OCI-LY1 (cell line): ENCODE results near the gene ESAM.

ENCODE experiments used
- H2AFZ ChIP-seq: fragments of 200-600 bp; sonication (generic), shearing (Covaris generic); 2 replicates; pipeline ENCODE4 v1.6.0; 2014; ENCODE audit warnings: antibody characterized with exemption, mild to moderate bottlenecking, low read length
- H3F3A ChIP-seq: fragments of 200-600 bp; sonication (generic), shearing (Covaris generic); 2 replicates; pipeline ENCODE4 v1.6.0; 2014; ENCODE audit warnings: mild to moderate bottlenecking, antibody characterized with exemption, low read length, moderate library complexity; ENCODE audit not compliant: insufficient read depth
- H3K27ac ChIP-seq: fragments of 200-600 bp; sonication (generic); 2 replicates; pipeline ENCODE4 v1.5.1; 2014; ENCODE audit warnings: low read length, mixed run types, mild to moderate bottlenecking, low read depth; ENCODE audit not compliant: poor library complexity, severe bottlenecking
- H3K27me3 ChIP-seq: fragments of 200-600 bp; sonication (generic); 2 replicates; pipeline ENCODE4 v1.6.0; 2014; ENCODE audit warnings: antibody characterized with exemption, mild to moderate bottlenecking, low read length, moderate library complexity; ENCODE audit not compliant: insufficient read depth
- H3K36me3 ChIP-seq: fragments of 200-600 bp; sonication (generic); 2 replicates; pipeline ENCODE4 v1.6.1; 2014; ENCODE audit warnings: mild to moderate bottlenecking, antibody characterized with exemption, low read length, moderate library complexity, mixed read lengths; ENCODE audit not compliant: insufficient read depth
- H3K4me1 ChIP-seq: fragments of 200-600 bp; sonication (generic); 2 replicates; pipeline ENCODE4 v1.5.1; 2014; ENCODE audit warnings: mild to moderate bottlenecking, low read length, moderate library complexity; ENCODE audit not compliant: insufficient read depth, severe bottlenecking
- H3K4me2 ChIP-seq: fragments of 200-600 bp; sonication (generic), shearing (Covaris generic); 2 replicates; pipeline ENCODE4 v1.6.1; 2014; ENCODE audit warnings: low read length
- H3K4me3 ChIP-seq: fragments of 200-600 bp; sonication (generic); 2 replicates; pipeline ENCODE4 v1.5.1; 2014; ENCODE audit warnings: low read length, low read depth, mild to moderate bottlenecking, mixed read lengths; ENCODE audit not compliant: poor library complexity, severe bottlenecking
- H3K79me2 ChIP-seq: fragments of 200-600 bp; shearing (Covaris generic); 2 replicates; pipeline ENCODE4 v1.6.1; 2016; ENCODE audit warnings: mixed run types, low read length, mixed read lengths; ENCODE audit not compliant: insufficient read depth
- H3K9ac ChIP-seq: fragments of 200-600 bp; sonication (generic), shearing (Covaris generic); 2 replicates; pipeline ENCODE4 v1.6.1; 2014; ENCODE audit warnings: mild to moderate bottlenecking, low read length, mixed read lengths
- H3K9me2 ChIP-seq: fragments of 200-600 bp; sonication (generic), shearing (Covaris generic); 2 replicates; pipeline ENCODE4 v1.6.1; 2014; ENCODE audit warnings: low read depth, mild to moderate bottlenecking, low read length, mixed read lengths
- H3K9me3 ChIP-seq: fragments of 200-600 bp; shearing (Covaris generic); 2 replicates; pipeline ENCODE4 v1.6.1; 2014; ENCODE audit warnings: low read length, mixed read lengths
- H4K20me1 ChIP-seq: fragments of 200-600 bp; sonication (generic), shearing (Covaris generic); 2 replicates; pipeline ENCODE4 v1.6.0; 2016; ENCODE audit warnings: mild to moderate bottlenecking, low read length; ENCODE audit not compliant: insufficient read depth
- CTCF ChIP-seq: fragments of 200-600 bp; sonication (generic), shearing (Covaris generic); IDR thresholded peaks from 2 replicates; pipeline ENCODE4 v1.5.1; 2017; ENCODE audit warnings: mild to moderate bottlenecking, antibody characterized with exemption, low read length, moderate library complexity, mixed read lengths
- EZH2 ChIP-seq: fragments of 200-600 bp; sonication (generic), shearing (Covaris generic); IDR thresholded peaks from 2 replicates; pipeline ENCODE4 v1.8.0; 2017; ENCODE audit warnings: borderline replicate concordance, mixed run types, mild to moderate bottlenecking, antibody characterized with exemption, low read length, moderate library complexity, mixed read lengths

The ESAM gene

GRCh38 chr11:124757320-124757719 is 4.8 kb downstream of the ESAM start:
- Histone ChIP-seq H3K9ac (no peak overlapping the region), H3K27ac (no peak overlapping the region), H4K20me1 (no peaks in the 10 kb centered on the region), H3K9me2 (no peaks in the 10 kb centered on the region), H3K4me1 (peaks cover 5% of the 10 kb centered on the region), H3K79me2 (no peaks in the 10 kb centered on the region), H2AFZ (no peak overlapping the region), H3F3A (no peaks in the 10 kb centered on the region), H3K9me3 (no peaks in the 10 kb centered on the region), H3K4me2 (no peak overlapping the region), H3K36me3 (no peaks in the 10 kb centered on the region), H3K4me3 (no peak overlapping the region), H3K27me3 (0 out of 2 replicates have a peak, but pooled peaks cover 14% of the 10 kb centered on the region)
- no peak for TF ChIP-seq CTCF
- TF ChIP-seq EZH2: no peak

GRCh38 chr11:124756753-124757227 is 5.3 kb downstream of the ESAM start:
- Histone ChIP-seq H3K4me3 (no peak overlapping the region), H3K9me3 (no peaks in the 10 kb centered on the region), H3K4me2 (no peak overlapping the region), H3K9ac (no peak overlapping the region), H2AFZ (no peak overlapping the region), H3K9me2 (no peaks in the 10 kb centered on the region), H3K4me1 (peaks cover 2% of the 10 kb centered on the region), H3K36me3 (no peaks in the 10 kb centered on the region), H3F3A (no peaks in the 10 kb centered on the region), H3K27me3 (0 out of 2 replicates have a peak, but pooled peaks cover 13% of the 10 kb centered on the region), H3K27ac (no peak overlapping the region), H3K79me2 (no peaks in the 10 kb centered on the region), H4K20me1 (no peaks in the 10 kb centered on the region)
- TF ChIP-seq CTCF (no peak), EZH2 (no peak)

GRCh38 chr11:124756033-124756752 is 5.9 kb downstream of the ESAM start:
- no peak overlapping the region for H3K4me2 ChIP-seq
- no peak overlapping the region for H3K4me3 ChIP-seq
- H3K27me3 ChIP-seq: 0 out of 2 replicates have a peak, but pooled peaks cover 7% of the 10 kb centered on the region
- TF ChIP-seq EZH2 (no peak), CTCF (no peak)
- no peak overlapping the region for H3K9ac ChIP-seq
- H3F3A ChIP-seq: no peaks in the 10 kb centered on the region
- H3K9me2 ChIP-seq: no peaks in the 10 kb centered on the region
- no peaks in the 10 kb centered on the region for H3K36me3 ChIP-seq
- H4K20me1 ChIP-seq: no peaks in the 10 kb centered on the region
- no peak overlapping the region for H3K27ac ChIP-seq
- H3K4me1 ChIP-seq: no peaks in the 10 kb centered on the region
- H2AFZ ChIP-seq: no peak overlapping the region
- no peaks in the 10 kb centered on the region for H3K79me2 ChIP-seq
- no peaks in the 10 kb centered on the region for H3K9me3 ChIP-seq
